K562 (cell line): ENCODE measurements around the gene APBA2. TPM values are rescaled to one million over a fixed set of nuclear protein-coding genes. Genes with fewer than 3 reads are reported as not detected.

Experiments used
- ATAC-seq: fragments of 200-7000 bp; cut with Tn5 transposase; 3 replicates; pipeline ENCODE4 v1.9.1; 2020; ENCODE audit warnings: moderate library complexity
- BruUV-seq: library from RNA; stranded (reverse); fragments of 400-500 nt; replicated peaks from 2 replicates; lab custom pipeline; 2021; lab: Mats Ljungman, UMichigan
- CTCF ChIA-PET: fragments of 300-600 bp; formaldehyde crosslinking; extraction: SDS; loops from one replicate; lab custom pipeline; 2021; ENCODE audit warnings: low intra/inter-chr PET ratio; lab: Yijun Ruan, JAX
- POLR2A ChIA-PET: fragments of 300-600, 350-650 bp; sonication (Branson Sonifier 250); formaldehyde crosslinking; extraction: SDS; loops from one replicate; lab custom pipeline; 2021; ENCODE audit warnings: antibody characterized with exemption, inconsistent platforms; lab: Yijun Ruan, JAX
- DNase-seq, 4 experiments: peaks; one replicate each; pipeline versions ENCODE4 v3.0.0 to v3.0.0-alpha.2; 2011 to 2018; ENCODE audit warnings: low spot score in 3 of 4, mixed read lengths in 3 of 4; ENCODE audit errors: extremely low read depth in 1 of 4
- FAIRE-seq: peaks from 2 replicates; lab custom pipeline; 2011; peaks lifted over from hg19 to GRCh38; lab: Jason Lieb, UNC
- H2AFZ ChIP-seq: 2 replicates; pipeline ENCODE4 v1.6.0; 2011; ENCODE audit warnings: low read depth, low read length, control low read depth, inconsistent platforms
- H3K27ac ChIP-seq: fragments of 200-600 bp; 3 replicates; pipeline ENCODE4 v1.8.0; 2011; ENCODE audit warnings: low read depth, mild to moderate bottlenecking, control low read depth, inconsistent platforms, low read length, moderate library complexity, mixed read lengths; ENCODE audit errors: extremely low read depth
- H3K27me3 ChIP-seq, 2 experiments: fragments of 300-600 bp in 1 of 2; 2 replicates in 1 of 2; 3 replicates in 1 of 2; pipeline versions ENCODE4 v1.6.0 to v1.8.0; 2011; ENCODE audit warnings: inconsistent platforms in 2 of 2, low read length in 2 of 2, mild to moderate bottlenecking in 1 of 2, mixed read lengths in 1 of 2, moderate library complexity in 1 of 2; ENCODE audit not compliant: control insufficient read depth in 2 of 2, insufficient read depth in 2 of 2
- H3K36me3 ChIP-seq: fragments of 300-600 bp; 3 replicates; pipeline ENCODE4 v1.8.0; 2011; ENCODE audit warnings: mild to moderate bottlenecking, low read length, inconsistent platforms; ENCODE audit not compliant: control insufficient read depth, insufficient read depth
- H3K4me1 ChIP-seq, 2 experiments: fragments of 200-600 bp in 1 of 2; replicated peaks in 1 of 2; 2 replicates in 1 of 2; 3 replicates in 1 of 2; pipeline versions ENCODE4 v1.5.1 to v1.8.0; 2011; ENCODE audit warnings: inconsistent platforms in 2 of 2, low read length in 2 of 2, mild to moderate bottlenecking in 1 of 2, mixed read lengths in 1 of 2, moderate library complexity in 1 of 2; ENCODE audit not compliant: control insufficient read depth in 2 of 2, insufficient read depth in 2 of 2
- H3K4me2 ChIP-seq: 2 replicates; pipeline ENCODE4 v1.6.1; 2011; ENCODE audit warnings: low read length, control low read depth, inconsistent platforms, mixed read lengths; ENCODE audit not compliant: insufficient read depth
- H3K4me3 ChIP-seq: fragments of 200-600 bp; sonication (generic), shearing (Covaris generic); 2 replicates; pipeline ENCODE4 v1.5.1; 2016; ENCODE audit warnings: control low read depth, inconsistent platforms
- H3K79me2 ChIP-seq: fragments of 200-600 bp; 3 replicates; pipeline ENCODE4 v1.8.0; 2011; ENCODE audit warnings: low read length, inconsistent platforms; ENCODE audit not compliant: control insufficient read depth, insufficient read depth
- H3K9ac ChIP-seq, 2 experiments: 2 replicates each; pipeline versions ENCODE4 v1.6.0 to v1.6.1; 2011; ENCODE audit warnings: low read depth in 2 of 2, low read length in 2 of 2, control low read depth in 1 of 2, inconsistent platforms in 1 of 2, mild to moderate bottlenecking in 1 of 2, mixed read lengths in 1 of 2; ENCODE audit not compliant: insufficient read depth in 1 of 2
- H3K9me1 ChIP-seq: one replicate; pipeline ENCODE4 v1.6.0; 2011; ENCODE audit warnings: inconsistent platforms, mild to moderate bottlenecking, low read length, moderate library complexity; ENCODE audit not compliant: control insufficient read depth, insufficient read depth
- H3K9me3 ChIP-seq: replicated peaks from 2 replicates; pipeline ENCODE4 v1.5.1; 2011; ENCODE audit warnings: low read depth, low read length, inconsistent platforms; ENCODE audit not compliant: control insufficient read depth, insufficient read depth
- H4K20me1 ChIP-seq: replicated peaks from 2 replicates; pipeline ENCODE4 v1.6.1; 2011; ENCODE audit warnings: low read length, inconsistent platforms, mixed read lengths; ENCODE audit not compliant: control insufficient read depth, insufficient read depth
- ARHGAP35 ChIP-seq: fragments of 450-650 bp; IDR thresholded peaks from 2 replicates; pipeline ENCODE4 v1.6.1; 2018; ENCODE audit not compliant: partially characterized antibody
- BRD9 ChIP-seq: fragments of 450-650 bp; IDR thresholded peaks from 2 replicates; pipeline ENCODE4 v1.6.1; 2018; ENCODE audit warnings: low read depth; ENCODE audit not compliant: partially characterized antibody
- HOXB6 ChIP-seq: fragments of 250-450 bp; sonication (Bioruptor Pico); IDR thresholded peaks from 2 replicates; pipeline ENCODE4 v1.5.1; 2022; ENCODE audit warnings: mild to moderate bottlenecking, borderline replicate concordance
- MXI1 ChIP-seq: IDR thresholded peaks from 2 replicates; pipeline ENCODE4 v1.6.1; 2011; ENCODE audit warnings: low read depth, mild to moderate bottlenecking, improper control_type of control experiment, low read length
- ZNF217 ChIP-seq: sonication (generic); formaldehyde crosslinking; IDR thresholded peaks from 2 replicates; pipeline ENCODE4 v1.8.0; 2022; ENCODE audit warnings: mild to moderate bottlenecking, missing genetic modification reagents
- ZNF695 ChIP-seq: fragments of 450-650 bp; formaldehyde crosslinking; IDR thresholded peaks from 2 replicates; pipeline ENCODE4 v1.4.0; 2020; ENCODE audit warnings: mild to moderate bottlenecking, moderate library complexity
- WGBS: fragments of 100-300 bp; shearing (Covaris generic); methylation state at CpG from one replicate; pipeline ENCODE4 v1.1.6; 2016; ENCODE audit warnings: low coverage, mixed read lengths; ENCODE audit not compliant: insufficient coverage; ENCODE audit errors: missing lambda C conversion rate; 5-methylcytosine and 5-hydroxymethylcytosine counted together
- in situ Hi-C: fragments of 300-500 bp; cut with MboI; formaldehyde crosslinking; loops from 4 replicates; pipeline ENCODE4 v1.15.0; 2018; ENCODE audit warnings: inconsistent platforms, mixed read lengths
- intact Hi-C: fragments of 100-400 bp; cut with micrococcal nuclease; formaldehyde crosslinking; loops from 2 replicates; pipeline ENCODE4 v1.14.2; 2022
- polyA plus RNA-seq, 8 experiments: library from polyadenylated mRNA; depleted of rRNA in 4 of 8; stranded (reverse) in 5 of 8; unstranded in 3 of 8; fragments of >200 nt; fragmentation: Nextera tagmentation in 2 of 8; fragmentation: Illumina TruSeq in 1 of 8; extraction: Ambion mirVana in 2 of 8; extraction: Trizol in 1 of 8; gene quantifications; 2 replicates each; pipeline versions ENCODE4 v1.2.1 to v1.2.3, GENCODE V29; 2011 to 2014; ENCODE audit warnings: inconsistent platforms in 1 of 8, missing spikeins in 1 of 8
- total RNA-seq, 7 experiments: library from RNA; depleted of rRNA in 6 of 7; stranded (reverse); fragments of >200 nt in 6 of 7; fragmentation: Illumina TruSeq in 2 of 7; extraction: Trizol in 2 of 7; gene quantifications; 2 replicates each; pipeline versions ENCODE4 v1.2.1 to v1.2.3, GENCODE V29; 2011 to 2021; ENCODE audit warnings: low replicate concordance in 1 of 7
- TF ChIP-seq, protein P1 (sequence below): sonication (generic); formaldehyde crosslinking; IDR thresholded peaks from 2 replicates; pipeline ENCODE4 v1.8.1; 2023; ENCODE audit warnings: mild to moderate bottlenecking, missing genetic modification reagents

Gene APBA2
- total and polyA plus RNA-seq, 9 of the 15 experiments (the other 6 are each of a cell fraction or from before 2014, with no cell fraction given), result 0.24 to 40.9 (median 25.2) TPM

GRCh38 chr15:28943611-28944230, 57.9 kb downstream of the APBA2 start (continued):
- no peak for TF ChIP-seq HOXB6

GRCh38 chr15:28944286-28944685, 58.5 kb downstream of the APBA2 start:
- ChIA-PET CTCF (no interaction called here), POLR2A (no interaction called here)
- intact Hi-C loops, result no loop called here
- no peak for ATAC-seq
- Histone ChIP-seq H3K4me2 (no peak overlapping the region), H3K9me3 (no peaks in the 10 kb centered on the region), H3K9me1 (no peaks in the 10 kb centered on the region), H3K27ac (no peak overlapping the region), H3K4me1 (peaks cover 5 to 25% of the 10 kb centered on the region in 2 experiments; a peak in 4 of 5 replicates), H3K4me3 (no peak overlapping the region), H2AFZ (no peak overlapping the region), H3K36me3 (peaks cover 12% of the 10 kb centered on the region; the same call in 2 of the 3 replicates), H3K79me2 (peaks cover 15% of the 10 kb centered on the region), H3K9ac (no peak overlapping the region), H3K27me3 (no peaks in the 10 kb centered on the region), H4K20me1 (no peaks in the 10 kb centered on the region)
- no TSS peak for BruUV-seq
- DNase-seq, result no peak
- TF ChIP-seq ZNF695 (CRISPR knock-in tag) (no peak), ARHGAP35 (no peak), MXI1 (no peak), BRD9 (no peak), ZNF217 (no peak)
- TF ChIP-seq, protein P1, sequence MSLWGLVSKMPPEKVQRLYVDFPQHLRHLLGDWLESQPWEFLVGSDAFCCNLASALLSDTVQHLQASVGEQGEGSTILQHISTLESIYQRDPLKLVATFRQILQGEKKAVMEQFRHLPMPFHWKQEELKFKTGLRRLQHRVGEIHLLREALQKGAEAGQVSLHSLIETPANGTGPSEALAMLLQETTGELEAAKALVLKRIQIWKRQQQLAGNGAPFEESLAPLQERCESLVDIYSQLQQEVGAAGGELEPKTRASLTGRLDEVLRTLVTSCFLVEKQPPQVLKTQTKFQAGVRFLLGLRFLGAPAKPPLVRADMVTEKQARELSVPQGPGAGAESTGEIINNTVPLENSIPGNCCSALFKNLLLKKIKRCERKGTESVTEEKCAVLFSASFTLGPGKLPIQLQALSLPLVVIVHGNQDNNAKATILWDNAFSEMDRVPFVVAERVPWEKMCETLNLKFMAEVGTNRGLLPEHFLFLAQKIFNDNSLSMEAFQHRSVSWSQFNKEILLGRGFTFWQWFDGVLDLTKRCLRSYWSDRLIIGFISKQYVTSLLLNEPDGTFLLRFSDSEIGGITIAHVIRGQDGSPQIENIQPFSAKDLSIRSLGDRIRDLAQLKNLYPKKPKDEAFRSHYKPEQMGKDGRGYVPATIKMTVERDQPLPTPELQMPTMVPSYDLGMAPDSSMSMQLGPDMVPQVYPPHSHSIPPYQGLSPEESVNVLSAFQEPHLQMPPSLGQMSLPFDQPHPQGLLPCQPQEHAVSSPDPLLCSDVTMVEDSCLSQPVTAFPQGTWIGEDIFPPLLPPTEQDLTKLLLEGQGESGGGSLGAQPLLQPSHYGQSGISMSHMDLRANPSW, result no peak
- WGBS, result 91% methylated on average over 15 of the region's 16 CpGs
- in situ Hi-C loops, result no loop called here
- FAIRE-seq, result no peak
